HG03439 (cell line): ENCODE measurements around the gene GPC3.
"Not testable (repeated sequence)": the region's sequence is repeated elsewhere in the genome, so short reads cannot be mapped to it uniquely, and the experiment has no call there.

ENCODE experiments used
- ATAC-seq: cut with Tn5 transposase; IDR thresholded peaks from one replicate; pipeline ENCODE4 v1.9.1; 2021; ENCODE audit warnings: mild to moderate bottlenecking, moderate library complexity; ENCODE audit not compliant: unreplicated experiment

The GPC3 gene

DNA sequence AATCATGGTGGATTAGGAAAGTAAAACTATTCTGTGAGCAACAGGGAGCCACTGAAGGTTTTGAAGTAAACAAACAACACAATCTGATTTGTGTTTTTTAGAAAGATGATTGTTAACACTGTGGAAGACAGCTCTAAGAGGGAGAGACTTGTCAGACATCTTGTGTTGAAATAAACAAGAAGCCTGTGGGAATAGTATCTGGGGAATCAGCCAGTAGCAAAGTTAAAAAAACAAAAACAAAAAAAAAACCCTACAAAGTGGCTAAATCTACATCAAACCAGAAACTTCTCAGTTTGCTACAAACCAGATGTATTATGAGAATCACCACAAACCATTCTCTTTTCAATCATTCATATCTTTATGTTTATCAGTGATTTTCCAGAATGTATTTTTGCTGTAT is 444.4 kb downstream of the GPC3 start:
- ATAC-seq: no peak

- ATAC-seq: no peak
Measured at GRCh38 chrX:133538148-133538547, 447.2 kb downstream of the GPC3 start.

GRCh38 chrX:133537142-133537541 is 448.3 kb downstream of the GPC3 start:
- no peak for ATAC-seq

- ATAC-seq: no peak
Measured at GRCh38 chrX:133535066-133535465, 450.3 kb downstream of the GPC3 start.

DNA sequence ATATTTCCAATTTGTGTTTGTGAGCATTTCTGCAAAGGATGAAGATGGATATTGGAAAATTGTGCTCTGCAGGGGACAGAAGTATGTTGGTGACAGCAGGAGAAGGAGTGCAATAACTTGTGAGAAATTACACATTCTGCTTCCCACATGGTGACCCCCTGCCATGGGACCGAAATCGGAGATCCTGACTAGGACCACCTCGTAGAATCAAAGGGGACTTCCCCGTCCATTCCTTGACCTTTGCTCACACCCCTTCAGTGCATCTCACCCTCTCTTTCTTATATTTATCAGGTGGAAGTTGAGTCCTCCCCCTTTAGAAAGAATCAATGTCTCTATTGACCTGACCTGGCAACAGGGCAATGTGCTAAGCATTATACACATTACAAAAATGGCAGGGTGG is 451.2 kb downstream of the GPC3 start:
- ATAC-seq: no peak

GRCh38 chrX:133533249-133533648 is 452.1 kb downstream of the GPC3 start:
- no peak for ATAC-seq

DNA sequence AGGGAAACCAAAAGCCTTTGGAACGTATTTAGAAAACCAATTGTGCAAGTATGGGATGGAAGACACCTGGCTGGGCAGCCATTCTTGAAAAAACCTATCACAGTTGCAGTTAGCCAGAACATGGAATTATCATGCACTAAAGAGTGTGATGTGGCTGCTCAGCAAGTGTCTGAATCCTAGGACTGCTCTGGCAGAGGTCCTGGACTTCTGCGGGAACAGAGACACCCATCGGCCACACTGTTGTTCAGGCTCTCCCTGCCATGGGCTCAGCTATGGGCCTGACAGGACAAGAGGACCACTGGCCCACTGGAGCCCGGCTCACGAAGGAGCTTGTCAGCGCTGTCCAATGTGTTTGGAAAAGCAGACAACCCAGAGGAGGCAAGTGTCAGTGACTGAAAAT is 454.4 kb downstream of the GPC3 start:
- ATAC-seq: no peak

GRCh38 chrX:133529578-133529977 is 455.8 kb downstream of the GPC3 start:
- ATAC-seq: no peak

- ATAC-seq: no peak
Measured at GRCh38 chrX:133527825-133528224, 457.6 kb downstream of the GPC3 start.

DNA sequence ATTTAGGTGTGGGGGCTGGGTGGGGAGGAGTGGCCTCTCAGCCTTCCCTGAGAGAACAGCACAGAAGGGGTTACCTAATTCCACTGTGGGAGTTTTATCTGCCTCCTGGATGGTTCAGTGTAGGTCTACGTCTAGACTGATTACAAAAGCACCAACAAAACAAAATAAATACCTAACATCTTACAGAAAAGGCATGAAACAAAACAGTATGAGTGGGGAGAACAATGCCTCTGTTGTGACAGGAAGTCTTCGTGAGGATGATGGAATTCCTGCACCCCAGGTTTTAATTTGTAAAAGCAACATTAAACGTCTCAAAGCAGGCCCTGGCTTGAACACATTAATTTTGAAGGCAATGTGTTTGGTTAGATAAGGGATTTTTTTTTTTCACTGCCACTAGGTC is 458.0 kb downstream of the GPC3 start:
- no peak for ATAC-seq

- ATAC-seq: not testable (repeated sequence)
Measured at GRCh38 chrX:133526773-133527172, 458.6 kb downstream of the GPC3 start.

DNA sequence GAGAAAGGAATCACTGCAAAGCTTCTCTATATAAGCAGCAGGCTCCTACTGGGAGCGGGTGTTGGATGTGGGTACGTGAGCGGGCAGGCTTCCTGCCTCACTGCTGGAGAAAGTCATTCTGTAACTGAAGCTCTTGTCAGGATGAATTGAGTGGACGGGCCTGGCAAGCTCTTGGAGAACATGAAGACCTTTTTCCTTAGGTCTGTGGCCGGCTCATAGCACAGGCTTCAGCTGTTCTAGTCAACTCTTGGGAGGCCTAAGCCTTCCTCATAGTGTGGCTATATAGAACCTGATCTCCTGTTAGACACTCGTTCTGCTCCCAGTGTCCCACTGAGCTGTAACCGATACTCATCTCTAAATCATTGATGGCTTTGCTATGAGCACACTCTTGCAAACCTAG is 461.9 kb downstream of the GPC3 start:
- no peak for ATAC-seq

DNA sequence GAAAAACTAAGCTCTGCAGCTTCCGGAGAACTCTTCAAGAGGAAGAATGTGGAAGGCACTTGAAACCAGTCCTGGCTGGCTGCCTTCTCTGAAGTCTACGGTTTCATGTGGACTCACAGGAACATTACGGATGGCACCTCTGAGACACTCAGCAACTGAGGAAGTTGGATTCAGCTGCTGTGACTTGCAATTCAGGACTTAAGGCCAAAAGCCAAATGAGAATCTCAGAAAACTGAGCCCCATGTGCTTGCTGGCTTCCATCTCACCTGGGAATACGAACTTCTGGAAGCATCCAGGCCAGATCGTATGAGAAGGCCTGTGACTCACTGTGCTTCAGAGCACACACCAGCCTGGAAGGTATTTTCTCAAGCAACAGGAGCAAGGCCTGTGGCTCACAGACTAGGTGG is 462.3 kb downstream of the GPC3 start:
- no peak for ATAC-seq

- no peak for ATAC-seq
Measured at GRCh38 chrX:133516686-133517085, 468.7 kb downstream of the GPC3 start.

- no peak for ATAC-seq
Measured at GRCh38 chrX:133514486-133514885, 470.9 kb downstream of the GPC3 start.

DNA sequence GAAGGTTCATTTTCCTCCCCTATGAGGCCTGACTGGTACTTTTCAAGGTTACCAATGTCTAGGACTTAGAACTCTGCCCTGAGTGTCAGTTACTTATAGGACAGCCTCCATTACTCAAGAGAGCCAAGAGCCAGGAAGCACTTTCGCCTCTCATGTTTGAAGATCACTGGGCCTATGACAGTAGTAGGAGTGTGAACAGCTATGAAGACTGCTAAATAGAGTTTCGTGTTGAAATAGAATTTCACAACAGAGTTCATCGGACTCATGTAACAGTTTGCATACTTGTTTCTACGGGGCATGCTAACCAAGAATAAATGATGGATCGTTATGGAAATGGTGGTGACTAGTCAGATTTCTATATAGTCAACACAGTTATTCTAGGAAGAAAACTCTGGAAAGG is 472.3 kb downstream of the GPC3 start:
- no peak for ATAC-seq

GRCh38 chrX:133511041-133511440 is 474.4 kb downstream of the GPC3 start:
- ATAC-seq: no peak

GRCh38 chrX:133497356-133497755 is 488.0 kb downstream of the GPC3 start:
- ATAC-seq: no peak

GRCh38 chrX:133495464-133496391 is 489.7 kb downstream of the GPC3 start:
- no peak for ATAC-seq

- ATAC-seq: no peak
Measured at GRCh38 chrX:133493366-133493765, 492.0 kb downstream of the GPC3 start.

- no peak for ATAC-seq
Measured at GRCh38 chrX:133490955-133491354, 494.4 kb downstream of the GPC3 start.
